HepG2 (cell line): ENCODE measurements around the gene FN1. TPM values are rescaled to one million over a fixed set of nuclear protein-coding genes. Genes with fewer than 3 reads are reported as not detected.

Experiments used
- ATAC-seq: fragments of 200-7000 bp; cut with Tn5 transposase; 3 replicates; pipeline ENCODE4 v1.9.1; 2020; ENCODE audit warnings: mild to moderate bottlenecking, moderate library complexity
- BruUV-seq: library from RNA; stranded (reverse); fragments of 400-500 nt; replicated peaks from 2 replicates; lab custom pipeline; 2021; lab: Mats Ljungman, UMichigan
- CTCF ChIA-PET: fragments of 300-600 bp; formaldehyde crosslinking; extraction: SDS; loops from one replicate; lab custom pipeline; 2021; ENCODE audit warnings: low total read pairs, inconsistent platforms, low intra/inter-chr PET ratio; lab: Yijun Ruan, JAX
- POLR2A ChIA-PET: fragments of 350-600 bp; sonication (Branson Sonifier 250); formaldehyde crosslinking; loops from one replicate; lab custom pipeline; 2020; ENCODE audit warnings: antibody characterized with exemption, inconsistent platforms; lab: Yijun Ruan, JAX
- DNase-seq: peaks from one replicate; pipeline ENCODE4 v3.0.0-alpha.2; 2015; ENCODE audit warnings: low spot score
- FAIRE-seq: peaks from 3 replicates; lab custom pipeline; 2011; peaks lifted over from hg19 to GRCh38; lab: Jason Lieb, UNC
- H2AFZ ChIP-seq: one replicate; pipeline ENCODE4 v1.6.1; 2011; ENCODE audit warnings: low read length, inconsistent platforms
- H3K27ac ChIP-seq: fragments of 300-600 bp; 3 replicates; pipeline ENCODE4 v1.8.0; 2011; ENCODE audit warnings: mixed run types, mild to moderate bottlenecking, mixed read lengths, low read length, inconsistent platforms; ENCODE audit not compliant: insufficient read depth; ENCODE audit errors: extremely low read length
- H3K27me3 ChIP-seq, 2 experiments: fragments of 200-600 bp in 1 of 2; 2 replicates in 1 of 2; 3 replicates in 1 of 2; pipeline versions ENCODE4 v1.6.0 to v1.8.0; 2011; ENCODE audit warnings: low read length in 2 of 2, mild to moderate bottlenecking in 2 of 2, moderate library complexity in 2 of 2, inconsistent platforms in 1 of 2; ENCODE audit not compliant: insufficient read depth in 2 of 2, control insufficient read depth in 1 of 2
- H3K36me3 ChIP-seq, 2 experiments: fragments of 200-600 bp in 1 of 2; replicated peaks in 1 of 2; 2 replicates in 1 of 2; 3 replicates in 1 of 2; pipeline versions ENCODE4 v1.5.1 to v1.8.0; 2011; ENCODE audit warnings: low read length in 2 of 2, inconsistent platforms in 1 of 2; ENCODE audit not compliant: insufficient read depth in 2 of 2, control insufficient read depth in 1 of 2
- H3K4me1 ChIP-seq: 2 replicates; pipeline ENCODE4 v1.5.1; 2012; ENCODE audit warnings: low read length, inconsistent platforms; ENCODE audit not compliant: insufficient read depth
- H3K4me2 ChIP-seq: 2 replicates; pipeline ENCODE4 v1.6.0; 2011; ENCODE audit warnings: low read depth, low read length, inconsistent platforms
- H3K4me3 ChIP-seq, 3 experiments: fragments of 200-600 bp in 1 of 3; sonication (generic), shearing (Covaris generic) in 1 of 3; replicated peaks in 1 of 3; 2 replicates each; pipeline ENCODE4 v1.5.1; 2011 to 2016; ENCODE audit warnings: low read length in 3 of 3, inconsistent platforms in 2 of 3, low read depth in 2 of 3, mild to moderate bottlenecking in 2 of 3, control low read depth in 1 of 3, mixed read lengths in 1 of 3; ENCODE audit not compliant: insufficient read depth in 1 of 3
- H3K79me2 ChIP-seq: one replicate; pipeline ENCODE4 v1.6.1; 2011; ENCODE audit warnings: low read length, inconsistent platforms; ENCODE audit not compliant: insufficient read depth
- H3K9ac ChIP-seq: 2 replicates; pipeline ENCODE4 v1.6.0; 2011; ENCODE audit warnings: mild to moderate bottlenecking, low read depth, low read length, inconsistent platforms; ENCODE audit not compliant: insufficient read depth
- H3K9me3 ChIP-seq: 2 replicates; pipeline ENCODE4 v1.5.1; 2012; ENCODE audit warnings: mild to moderate bottlenecking, low read length
- H4K20me1 ChIP-seq: 2 replicates; pipeline ENCODE4 v1.6.0; 2011; ENCODE audit warnings: inconsistent platforms, mild to moderate bottlenecking, low read length, moderate library complexity; ENCODE audit not compliant: insufficient read depth
- AGO2 ChIP-seq: fragments of 200-400 bp; formaldehyde crosslinking; optimal IDR thresholded peaks from 2 replicates; pipeline ENCODE3; 2017; ENCODE audit warnings: mild to moderate bottlenecking, low read depth, low read length, moderate library complexity
- JARID2 ChIP-seq: sonication (generic); formaldehyde crosslinking; IDR thresholded peaks from 2 replicates; pipeline ENCODE4 v1.8.1; 2023; ENCODE audit warnings: missing genetic modification reagents, inconsistent platforms; ENCODE audit not compliant: insufficient replicate concordance
- JUNB ChIP-seq: sonication (generic); formaldehyde crosslinking; IDR thresholded peaks from 2 replicates; pipeline ENCODE4 v1.8.0; 2022; ENCODE audit warnings: missing genetic modification reagents, mild to moderate bottlenecking, borderline replicate concordance
- RBFOX2 ChIP-seq: fragments of 200-400 bp; formaldehyde crosslinking; IDR thresholded peaks from 2 replicates; pipeline ENCODE4 v1.6.1; 2017; ENCODE audit warnings: low read depth, mild to moderate bottlenecking, low read length
- RBM22 ChIP-seq: fragments of 200-400 bp; formaldehyde crosslinking; optimal IDR thresholded peaks from 2 replicates; pipeline ENCODE3; 2017; ENCODE audit warnings: mild to moderate bottlenecking, low read length, moderate library complexity
- SNRNP70 ChIP-seq: fragments of 200-400 bp; formaldehyde crosslinking; IDR thresholded peaks from 2 replicates; pipeline ENCODE4 v1.6.1; 2017; ENCODE audit warnings: mild to moderate bottlenecking, low read depth, low read length, moderate library complexity
- SP1 ChIP-seq, 2 experiments: fragments of 450-650 bp in 1 of 2; sonication (generic) in 1 of 2; formaldehyde crosslinking in 1 of 2; IDR thresholded peaks; 2 replicates each; pipeline versions ENCODE4 v1.4.0 to v1.6.1; 2016 to 2020; ENCODE audit warnings: missing genetic modification reagents in 1 of 2
- ZNF879 ChIP-seq: sonication (generic); formaldehyde crosslinking; IDR thresholded peaks from 2 replicates; pipeline ENCODE4 v1.8.1; 2023; ENCODE audit warnings: missing genetic modification reagents
- ZSCAN22 ChIP-seq: sonication (generic); formaldehyde crosslinking; IDR thresholded peaks from 2 replicates; pipeline ENCODE4 v1.4.0; 2020; ENCODE audit warnings: mild to moderate bottlenecking, missing genetic modification reagents
- ZSCAN5A ChIP-seq: sonication (generic); formaldehyde crosslinking; IDR thresholded peaks from 2 replicates; pipeline ENCODE4 v1.8.0; 2022; ENCODE audit warnings: mild to moderate bottlenecking, missing genetic modification reagents, borderline replicate concordance
- ZUFSP ChIP-seq: sonication (generic); formaldehyde crosslinking; IDR thresholded peaks from 2 replicates; pipeline ENCODE4 v1.9.0; 2021; ENCODE audit warnings: missing genetic modification reagents, mild to moderate bottlenecking, borderline replicate concordance
- WGBS: methylation state at CpG from one replicate; pipeline ENCODE4 v1.1.6; 2017; ENCODE audit warnings: low lambda C conversion rate; 5-methylcytosine and 5-hydroxymethylcytosine counted together
- in situ Hi-C: cut with HindIII; loops from 2 replicates; pipeline ENCODE4 v1.10.0; 2017; ENCODE audit warnings: low pct_unique_long_range_greater_than_20kb; ENCODE audit not compliant: extremely low pct_ligation_motif_present
- intact Hi-C: fragments of 100-400 bp; cut with micrococcal nuclease; formaldehyde crosslinking; loops from one replicate; pipeline ENCODE4 v1.10.0; 2022; ENCODE audit not compliant: unreplicated experiment
- polyA plus RNA-seq, 8 experiments: library from polyadenylated mRNA; depleted of rRNA in 3 of 8; stranded (reverse) in 7 of 8; unstranded in 1 of 8; fragments of >200 nt; fragmentation: Illumina TruSeq in 4 of 8; extraction: Trizol in 4 of 8; gene quantifications; 2 replicates each; pipeline versions ENCODE4 v1.2.1 to v1.2.3, GENCODE V29; 2011 to 2016; ENCODE audit warnings: low read depth in 4 of 8, missing spikeins in 1 of 8, mixed read lengths in 1 of 8; ENCODE audit not compliant: insufficient read depth in 1 of 8
- total RNA-seq, 5 experiments: library from RNA; depleted of rRNA; stranded (reverse); fragments of >200 nt; fragmentation: Illumina TruSeq; extraction: Trizol; gene quantifications; 2 replicates each; pipeline ENCODE4 v1.2.3, GENCODE V29; 2016; ENCODE audit warnings: low read depth in 1 of 5

Gene FN1
- total and polyA plus RNA-seq, 2 of the 13 experiments (the other 11 are each of a cell fraction or from before 2014, with no cell fraction given): 1,847 to 6,471 TPM

GRCh38 chr2:215368493-215368809, 67.4 kb downstream of the FN1 start:
- CTCF ChIA-PET: no interaction called here
- no peaks in the 10 kb centered on the region for H3K27me3 ChIP-seq
- H3K9ac ChIP-seq: no peak overlapping the region
- POLR2A ChIA-PET: no interaction called here
- DNase-seq (no peak), FAIRE-seq (no peak), ATAC-seq (no peak)
- H3K4me2 ChIP-seq: no peak overlapping the region
- no peak for TF ChIP-seq SNRNP70
- TF ChIP-seq AGO2: peak; percentile 65
- TF ChIP-seq RBFOX2: peak; percentile 53
- H4K20me1 ChIP-seq: peaks cover 20% of the 10 kb centered on the region
- H3K79me2 ChIP-seq: no peaks in the 10 kb centered on the region
- H2AFZ ChIP-seq: no peak overlapping the region
- in situ Hi-C loops (no loop called here), intact Hi-C loops (no loop called here)
- peaks cover 46 to 96% of the 10 kb centered on the region in 2 experiments for H3K36me3 ChIP-seq
- H3K9me3 ChIP-seq: no peaks in the 10 kb centered on the region
- H3K4me3 ChIP-seq: no peak overlapping the region
- H3K4me1 ChIP-seq: no peaks in the 10 kb centered on the region
- H3K27ac ChIP-seq: no peak overlapping the region
- BruUV-seq: no TSS peak

- POLR2A ChIA-PET: no interaction called here
- WGBS: 95% methylated on average over 11 of the region's 11 CpGs
- no peak for DNase-seq
- Histone ChIP-seq H4K20me1 (peaks cover 23% of the 10 kb centered on the region), H3K27ac (peak overlapping the region; percentile 14), H3K27me3 (no peaks in the 10 kb centered on the region), H3K4me2 (no peak overlapping the region), H3K9me3 (no peaks in the 10 kb centered on the region), H3K4me1 (no peaks in the 10 kb centered on the region), H3K79me2 (no peaks in the 10 kb centered on the region), H2AFZ (no peak overlapping the region), H3K4me3 (no peak overlapping the region), H3K36me3 (peaks cover 48 to 96% of the 10 kb centered on the region in 2 experiments), H3K9ac (no peak overlapping the region)
- BruUV-seq: no TSS peak
- intact Hi-C loops (no loop called here), in situ Hi-C loops (no loop called here)
- FAIRE-seq: no peak
- CTCF ChIA-PET: no interaction called here
- ATAC-seq: no peak
- TF ChIP-seq ZSCAN22 (CRISPR knock-in tag): no peak
- no peak for TF ChIP-seq JARID2 (CRISPR knock-in tag)
- TF ChIP-seq SP1 (IDR thresholded peaks at IDR 0.05): no peak
- no peak for TF ChIP-seq SP1 (CRISPR knock-in tag; IDR thresholded peaks at IDR 0.05)
- TF ChIP-seq ZUFSP: no peak
- TF ChIP-seq RBM22: peak; percentile 98
- TF ChIP-seq JUNB (CRISPR knock-in tag): no peak
- TF ChIP-seq ZSCAN5A (CRISPR knock-in tag): no peak
- no peak for TF ChIP-seq ZNF879 (CRISPR knock-in tag)
Measured at GRCh38 chr2:215367662-215368492, 68.0 kb downstream of the FN1 start.
